Astrocyte of the cerebellum (primary cell): ENCODE measurements around the gene RC3H2.
"Not testable (repeated sequence)": the region's sequence is repeated elsewhere in the genome, so short reads cannot be mapped to it uniquely, and the experiment has no call there.

Experiments
- DNase-seq: peaks from one replicate; pipeline ENCODE4 v3.0.0-alpha.2; 2011; ENCODE audit warnings: low read depth
- H3K4me3 ChIP-seq: 2 replicates; pipeline ENCODE4 v1.5.1; 2011; ENCODE audit warnings: mild to moderate bottlenecking, low read depth, low read length, moderate library complexity
- in situ Hi-C: cut with HindIII; loops from 2 replicates; pipeline ENCODE4 v1.10.0; 2017; ENCODE audit warnings: low sequenced_read_pairs
- TF ChIP-seq, protein P1 (sequence below): IDR thresholded peaks from 2 replicates; pipeline ENCODE4 v1.5.1; 2012; ENCODE audit warnings: low read length, low read depth, moderate library complexity, mild to moderate bottlenecking; ENCODE audit errors: missing control alignments

RC3H2 gene

DNA sequence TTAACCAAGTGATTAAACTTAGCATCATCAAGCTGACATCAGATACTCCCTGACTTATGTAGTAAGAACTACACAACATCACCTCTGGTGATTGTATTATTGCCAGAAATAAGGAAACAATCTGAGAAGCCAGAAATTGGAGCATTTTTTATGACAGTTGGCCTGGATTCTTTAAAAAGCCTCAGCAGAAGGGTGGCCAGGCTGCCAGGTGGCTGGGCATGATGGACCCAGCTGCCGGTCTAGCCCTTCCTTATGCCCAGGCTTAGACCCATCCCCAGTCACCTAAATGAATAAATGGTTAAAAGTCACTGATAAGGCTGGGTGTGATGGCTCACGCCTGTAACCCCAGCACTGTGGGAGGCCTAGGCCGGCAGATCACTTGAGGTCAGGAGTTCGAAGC lies 92.4 kb downstream of the RC3H2 start:
- no peak for DNase-seq
- TF ChIP-seq, protein P1, sequence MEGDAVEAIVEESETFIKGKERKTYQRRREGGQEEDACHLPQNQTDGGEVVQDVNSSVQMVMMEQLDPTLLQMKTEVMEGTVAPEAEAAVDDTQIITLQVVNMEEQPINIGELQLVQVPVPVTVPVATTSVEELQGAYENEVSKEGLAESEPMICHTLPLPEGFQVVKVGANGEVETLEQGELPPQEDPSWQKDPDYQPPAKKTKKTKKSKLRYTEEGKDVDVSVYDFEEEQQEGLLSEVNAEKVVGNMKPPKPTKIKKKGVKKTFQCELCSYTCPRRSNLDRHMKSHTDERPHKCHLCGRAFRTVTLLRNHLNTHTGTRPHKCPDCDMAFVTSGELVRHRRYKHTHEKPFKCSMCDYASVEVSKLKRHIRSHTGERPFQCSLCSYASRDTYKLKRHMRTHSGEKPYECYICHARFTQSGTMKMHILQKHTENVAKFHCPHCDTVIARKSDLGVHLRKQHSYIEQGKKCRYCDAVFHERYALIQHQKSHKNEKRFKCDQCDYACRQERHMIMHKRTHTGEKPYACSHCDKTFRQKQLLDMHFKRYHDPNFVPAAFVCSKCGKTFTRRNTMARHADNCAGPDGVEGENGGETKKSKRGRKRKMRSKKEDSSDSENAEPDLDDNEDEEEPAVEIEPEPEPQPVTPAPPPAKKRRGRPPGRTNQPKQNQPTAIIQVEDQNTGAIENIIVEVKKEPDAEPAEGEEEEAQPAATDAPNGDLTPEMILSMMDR = no peak
- H3K4me3 ChIP-seq = no peak overlapping the region
- in situ Hi-C loops = no loop called here

- in situ Hi-C loops = no loop called here
- TF ChIP-seq, protein P1 = peak; percentile 59
- peak; percentile 59 for DNase-seq
- H3K4me3 ChIP-seq = no peak overlapping the region
Measured at GRCh38 chr9:122810306-122810946, 94.7 kb downstream of the RC3H2 start.

- DNase-seq, in situ Hi-C loops, H3K4me3 ChIP-seq: not testable (repeated sequence)
Measured at GRCh38 chr9:122809261-122809660, 95.9 kb downstream of the RC3H2 start.

- no peak overlapping the region for H3K4me3 ChIP-seq
- in situ Hi-C loops = no loop called here
- DNase-seq = no peak
- TF ChIP-seq, protein P1 = no peak
Measured at GRCh38 chr9:122808141-122808540, 97.0 kb downstream of the RC3H2 start.

DNA sequence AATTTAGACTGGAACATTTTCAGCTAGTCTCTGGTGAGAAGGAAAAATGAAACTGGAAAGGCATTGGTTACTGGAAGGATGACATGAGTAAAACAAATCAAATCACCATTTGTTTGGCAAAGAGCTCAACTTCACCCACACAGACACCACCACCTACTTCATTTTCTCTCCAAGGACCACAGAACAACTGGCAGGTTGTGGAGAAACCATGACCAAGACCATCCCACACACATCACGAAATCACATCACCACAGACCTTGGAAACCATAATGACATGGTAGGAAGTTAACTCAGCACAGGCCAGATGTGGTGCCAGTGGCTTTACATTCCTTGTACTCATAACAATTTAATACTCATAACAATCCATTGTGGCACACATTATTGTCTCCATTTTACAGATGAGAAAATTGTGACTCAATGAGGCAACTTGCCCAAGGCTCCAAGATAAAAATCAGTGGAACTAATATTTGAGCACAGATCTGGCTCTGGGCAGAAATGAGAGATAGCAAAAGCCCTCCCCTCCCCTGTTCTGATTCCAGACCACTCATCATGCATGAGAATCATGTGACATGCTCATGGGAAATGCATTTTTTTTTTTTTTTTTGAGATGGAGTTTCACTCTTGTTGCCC lies 97.8 kb downstream of the RC3H2 start:
- in situ Hi-C loops = no loop called here
- DNase-seq = no peak
- no peak overlapping the region for H3K4me3 ChIP-seq
- TF ChIP-seq, protein P1 = no peak

GRCh38 chr9:122806661-122807060 lies 98.5 kb downstream of the RC3H2 start:
- TF ChIP-seq, protein P1 = no peak
- H3K4me3 ChIP-seq = no peak overlapping the region
- in situ Hi-C loops = no loop called here
- no peak for DNase-seq
